K562 (cell line): Measurements from ENCODE around the gene BARD1. TPM values are rescaled to one million over a fixed set of nuclear protein-coding genes. Genes with fewer than 3 reads are reported as not detected.

Source experiments
- ARID3B ChIP-seq: fragments of 250-450 bp; sonication (Bioruptor Pico); IDR thresholded peaks from 2 replicates; pipeline ENCODE4 v1.4.0; 2020; ENCODE audit warnings: borderline replicate concordance
- TEAD4 ChIP-seq, 2 experiments: sonication (generic) in 1 of 2; formaldehyde crosslinking in 1 of 2; IDR thresholded peaks; 2 replicates each; pipeline versions ENCODE4 v1.6.1 to v1.8.0; 2012 to 2022; ENCODE audit warnings: borderline replicate concordance in 1 of 2, inconsistent platforms in 1 of 2, low read length in 1 of 2, mild to moderate bottlenecking in 1 of 2, missing genetic modification reagents in 1 of 2
- ZNF449 ChIP-seq: fragments of 250-450 bp; sonication (Bioruptor Pico); IDR thresholded peaks from 2 replicates; pipeline ENCODE4 v1.8.0; 2022; ENCODE audit warnings: moderate library complexity, mild to moderate bottlenecking, inconsistent platforms
- ZNF655 ChIP-seq: fragments of 250-450 bp; sonication (Bioruptor Pico); IDR thresholded peaks from 2 replicates; pipeline ENCODE4 v1.5.0; 2021
- polyA plus RNA-seq, 8 experiments: library from polyadenylated mRNA; depleted of rRNA in 4 of 8; stranded (reverse) in 5 of 8; unstranded in 3 of 8; fragments of >200 nt; fragmentation: Nextera tagmentation in 2 of 8; fragmentation: Illumina TruSeq in 1 of 8; extraction: Ambion mirVana in 2 of 8; extraction: Trizol in 1 of 8; gene quantifications; 2 replicates each; pipeline versions ENCODE4 v1.2.1 to v1.2.3, GENCODE V29; 2011 to 2014; ENCODE audit warnings: inconsistent platforms in 1 of 8, missing spikeins in 1 of 8
- small RNA-seq: library from RNA; depleted of rRNA; stranded (forward); fragments of <200 nt; gene quantifications from one replicate; pipeline ENCODE3, GENCODE V24; 2014
- total RNA-seq, 7 experiments: library from RNA; depleted of rRNA in 6 of 7; stranded (reverse); fragments of >200 nt in 6 of 7; fragmentation: Illumina TruSeq in 2 of 7; extraction: Trizol in 2 of 7; gene quantifications; 2 replicates each; pipeline versions ENCODE4 v1.2.1 to v1.2.3, GENCODE V29; 2011 to 2021; ENCODE audit warnings: low replicate concordance in 1 of 7

The BARD1 gene
- total and polyA plus RNA-seq, 9 of the 15 experiments (the other 6 are each of a cell fraction or from before 2014, with no cell fraction given), result 6.3 to 18.9 (median 11.3) TPM

- TF ChIP-seq ZNF449 (CRISPR knock-in tag) (no peak), ZNF655 (CRISPR knock-in tag) (no peak), TEAD4 (IDR thresholded peaks at IDR 0.05; ENCODE audit: low read length) (no peak), TEAD4 (CRISPR knock-in tag; IDR thresholded peaks at IDR 0.05; ENCODE audit: borderline replicate concordance) (no peak), ARID3B (CRISPR knock-in tag) (no peak)
Observed at GRCh38 chr2:214676421-214677089, 132.9 kb downstream of the BARD1 start (continued).

Small RNA genes within 50 kb of the gene (small RNA-seq; reads per million reads assigned to genes)
- 0.26 reads per million for gene SNORA70I
